ENCODE results near the gene RXRA.
A peak's percentile ranks its signal among the peaks of the same experiment; 100 is the strongest.

RXRA gene

DNA sequence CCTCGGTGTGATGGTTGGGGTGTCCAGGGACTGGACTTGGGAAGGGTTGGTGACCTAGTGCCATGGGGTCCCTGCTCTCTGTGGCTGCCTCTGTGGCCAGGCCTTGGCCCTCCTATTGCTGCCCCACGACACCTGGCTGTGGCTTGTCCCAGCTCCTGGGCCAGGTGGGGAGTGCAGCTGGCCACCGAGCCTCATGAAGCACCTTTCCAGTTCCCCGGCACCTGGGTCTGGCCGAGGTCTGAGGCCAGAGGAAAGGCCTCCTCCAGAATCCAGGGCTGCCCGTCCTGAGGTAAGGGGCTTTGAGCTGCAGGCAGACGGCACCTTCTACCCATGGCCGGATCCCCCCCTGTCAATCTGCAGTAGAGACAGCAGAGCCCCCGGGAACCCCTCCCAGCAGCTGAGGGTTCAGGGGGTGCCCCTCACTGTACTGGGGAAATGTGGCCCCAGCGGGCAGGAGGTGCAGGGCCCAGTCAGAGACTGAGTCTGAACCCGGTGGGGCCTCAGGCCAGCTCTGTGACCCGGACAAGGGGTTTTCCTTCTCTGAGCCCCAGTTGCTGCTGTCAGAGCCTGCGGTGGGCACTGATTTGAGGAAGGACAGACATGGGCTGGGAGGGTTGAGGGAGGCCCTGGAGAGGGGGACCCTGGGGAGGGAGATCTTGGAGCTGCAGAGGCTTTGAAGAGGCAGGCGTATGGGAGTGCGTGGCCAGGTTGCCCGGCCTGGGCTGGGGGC is 54.5 kb downstream of the RXRA start:
- DNase-seq (ENCODE audit: low read depth in 1 of 2, low spot score in 1 of 2), result no peak

DNA sequence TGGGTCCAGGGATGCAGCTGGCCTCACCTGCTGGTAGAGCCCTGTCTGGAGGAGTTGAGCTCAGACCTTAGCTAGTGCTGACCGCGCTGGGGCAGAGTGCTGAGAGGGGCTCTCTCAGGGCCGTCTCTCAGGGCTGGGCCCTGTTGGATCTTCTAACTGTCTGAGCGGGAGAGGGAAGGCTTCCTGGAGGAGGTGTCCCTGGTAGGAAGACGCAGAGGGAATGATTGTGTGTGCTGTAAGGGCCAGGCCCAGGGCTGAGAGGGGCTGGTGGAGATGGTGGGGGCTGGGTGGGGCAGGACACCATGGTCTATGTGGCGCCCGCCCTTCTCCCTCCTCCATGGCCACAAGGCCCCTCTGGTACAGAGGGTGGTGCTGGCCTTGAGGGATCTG is 55.0 kb downstream of the RXRA start:
- no peak for DNase-seq (ENCODE audit: low read depth in 1 of 2, low spot score in 1 of 2)

DNA sequence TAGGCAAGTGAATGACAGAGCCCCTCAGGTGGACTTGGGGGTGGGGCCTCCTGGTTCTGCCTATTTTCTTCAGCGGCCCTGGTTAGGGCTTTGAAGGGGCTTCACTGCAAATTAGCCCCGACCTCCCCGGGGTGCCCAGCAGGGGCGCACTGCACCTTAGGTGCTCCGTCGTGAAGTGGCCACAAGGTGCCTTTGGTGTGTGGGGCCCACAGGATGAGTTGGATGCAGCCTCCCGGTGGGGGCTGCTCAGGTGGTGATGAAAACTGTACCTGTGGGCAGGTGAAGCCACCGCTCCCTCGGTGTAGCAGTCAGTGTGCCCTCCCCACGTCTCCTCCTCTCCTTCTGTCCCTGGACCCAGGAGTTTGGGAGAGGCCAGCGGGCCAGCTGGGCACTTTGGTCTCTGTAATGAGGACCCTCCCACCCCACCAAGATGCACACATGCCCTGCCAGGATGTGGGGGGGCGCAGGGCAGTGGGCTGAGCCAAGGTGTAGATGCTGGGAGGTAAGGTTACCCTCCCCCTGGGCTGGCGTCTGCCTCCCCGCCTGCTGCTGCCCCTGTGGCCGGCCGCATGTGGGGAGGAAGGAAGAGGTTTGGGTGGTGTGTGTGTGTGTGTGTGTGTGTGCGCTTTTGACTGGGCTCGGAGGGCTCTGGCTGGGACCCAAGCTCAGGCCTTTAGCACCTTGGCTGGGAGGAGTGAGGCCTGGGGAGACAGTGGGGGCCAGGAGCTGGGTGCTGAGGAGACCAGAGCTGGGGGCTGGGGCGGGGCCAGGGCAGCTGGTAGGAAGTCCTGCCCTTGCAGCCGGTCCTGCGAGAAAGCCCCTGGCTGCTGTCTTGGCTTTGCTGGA is 55.6 kb downstream of the RXRA start:
- no peak for DNase-seq (ENCODE audit: low read depth in 1 of 2, low spot score in 1 of 2)

DNA sequence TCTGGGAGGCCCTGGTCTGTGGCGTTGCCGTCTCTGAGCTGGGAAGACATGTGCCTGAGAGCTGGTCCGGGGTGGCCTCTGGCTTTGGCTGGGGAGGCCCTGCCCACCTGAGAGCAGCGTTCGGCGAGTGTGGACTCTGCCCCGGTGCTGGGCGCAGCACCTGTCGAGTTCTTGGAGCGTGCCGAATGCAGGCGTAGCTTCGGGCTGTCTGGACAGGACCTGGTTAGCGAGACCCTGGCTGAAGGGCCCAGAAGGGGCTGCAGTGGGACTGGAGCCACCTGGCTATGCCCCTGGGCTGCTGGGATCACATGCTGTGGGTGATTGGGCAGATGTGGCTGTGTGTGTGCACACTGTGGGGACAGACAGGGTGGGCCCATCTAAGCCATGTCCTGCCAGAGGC is 56.5 kb downstream of the RXRA start:
- DNase-seq (ENCODE audit: low read depth in 1 of 2, low spot score in 1 of 2), result no peak

DNA sequence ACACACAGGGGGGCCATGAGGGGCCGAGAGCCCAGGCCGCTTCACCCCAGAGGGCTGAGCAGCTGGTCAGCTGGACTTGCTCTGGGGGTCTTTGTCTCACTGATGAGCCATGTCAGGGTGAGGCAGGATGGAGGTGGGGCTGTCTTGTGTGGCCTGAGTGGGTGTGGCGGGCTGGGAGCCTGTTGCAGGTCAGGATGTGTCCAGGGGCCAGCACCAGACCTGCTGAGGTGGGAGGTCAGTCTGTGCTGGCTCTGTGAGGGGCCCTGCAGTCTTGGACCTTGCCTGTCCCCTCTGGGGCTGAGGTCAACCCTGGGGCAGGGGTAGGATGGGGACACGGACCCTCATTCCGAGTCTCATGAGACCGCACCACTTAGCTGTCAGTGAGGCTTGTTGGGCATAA is 56.9 kb downstream of the RXRA start:
- DNase-seq (ENCODE audit: low read depth in 1 of 2, low spot score in 1 of 2), result no peak

DNA sequence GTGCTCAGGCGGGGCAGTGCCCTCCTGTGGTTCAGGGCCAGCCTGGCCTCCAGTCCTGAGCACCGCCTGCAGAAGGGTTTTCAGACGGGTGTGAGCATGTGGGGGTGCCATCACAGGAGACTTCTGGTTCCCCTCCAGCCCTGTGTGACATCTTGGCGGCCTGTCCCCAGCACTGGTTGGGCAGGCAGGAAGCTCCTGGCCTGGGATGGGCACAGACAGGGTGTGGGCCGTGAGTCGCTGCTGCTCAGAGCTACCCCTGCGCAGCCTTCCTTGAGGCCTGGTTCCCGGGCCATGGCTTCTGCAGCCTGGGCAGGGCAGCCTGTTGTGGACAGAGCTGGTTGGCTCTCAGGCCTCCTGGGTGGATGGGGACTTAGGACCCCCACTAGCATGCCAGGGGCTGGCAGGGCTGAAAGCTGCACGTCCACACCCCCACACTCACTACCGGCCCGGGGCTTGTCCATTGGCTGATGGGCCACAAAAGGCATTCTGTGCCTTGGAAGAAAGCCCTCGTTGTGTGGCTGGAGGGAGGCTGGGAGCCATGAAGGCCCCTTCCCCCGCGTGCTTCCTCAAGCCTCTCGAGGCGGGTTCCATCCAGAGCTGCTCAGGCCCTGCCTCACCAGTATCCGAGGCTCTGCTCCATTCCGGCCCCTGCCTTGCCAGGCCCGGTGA is 58.7 kb downstream of the RXRA start:
- DNase-seq (ENCODE audit: low read depth in 1 of 2, low spot score in 1 of 2), result no peak

DNA sequence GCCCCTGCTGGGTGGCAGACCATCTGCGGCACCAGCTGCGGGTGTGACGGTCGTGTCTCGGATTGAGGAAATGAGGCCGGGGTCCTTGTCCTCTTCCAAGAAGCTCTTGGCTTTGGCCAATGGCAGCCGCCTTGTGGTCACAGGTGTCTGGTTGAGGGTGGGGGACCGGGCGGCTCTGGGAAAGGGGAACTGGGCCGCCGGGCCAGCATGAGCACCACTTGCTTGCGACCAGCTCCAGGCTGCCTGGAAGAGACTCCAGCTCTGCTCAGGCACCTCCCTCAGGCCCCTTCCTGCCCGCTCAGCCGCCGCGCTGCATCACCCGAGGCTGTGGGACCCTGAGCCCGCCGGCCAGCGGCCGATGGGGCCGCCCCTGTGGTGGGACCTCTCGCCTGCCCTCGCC is 59.7 kb downstream of the RXRA start:
- DNase-seq (ENCODE audit: low read depth in 1 of 2, low spot score in 1 of 2), result no peak

DNA sequence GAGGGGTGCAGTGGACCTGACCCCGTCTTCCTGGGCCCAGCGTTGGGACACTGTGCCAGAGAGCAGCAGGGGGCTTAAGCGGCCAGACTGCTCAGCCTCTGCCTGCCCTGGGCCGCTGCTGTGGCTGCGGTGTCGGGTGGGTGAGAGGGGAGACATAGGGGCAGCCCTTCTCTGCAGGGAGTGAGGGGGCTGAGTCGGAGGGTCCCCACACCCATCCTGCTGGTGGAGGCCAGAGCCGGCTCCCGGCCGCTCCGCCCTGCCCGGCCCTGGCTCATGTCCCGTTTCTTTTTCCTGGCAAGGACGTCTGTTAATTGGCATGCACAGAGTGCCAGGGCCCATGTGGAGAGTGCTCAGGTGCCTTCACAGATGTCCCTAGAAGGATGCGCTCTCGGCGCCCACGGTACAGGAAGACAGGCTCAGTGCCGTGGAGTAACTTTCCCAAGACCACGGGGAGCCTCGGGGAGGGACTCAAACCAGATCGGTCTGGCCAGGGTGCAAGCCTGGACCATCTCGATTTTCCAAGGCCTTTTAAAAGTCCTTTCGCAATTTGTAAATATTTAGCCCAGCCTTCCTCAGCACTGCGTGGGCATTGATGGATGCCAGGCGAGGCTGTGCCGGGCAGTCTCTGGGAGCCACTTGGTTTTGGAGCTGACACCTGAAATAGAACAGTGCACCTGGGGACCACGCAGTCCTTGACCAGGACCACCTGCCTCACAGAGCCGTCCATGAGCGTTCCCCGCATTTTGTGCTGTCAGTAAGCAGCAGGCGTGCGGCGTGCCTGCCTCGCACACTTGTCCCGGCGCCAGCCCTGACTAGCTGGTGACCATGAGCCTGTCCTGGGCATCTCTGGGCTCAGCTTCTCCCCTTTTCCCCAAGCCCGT is 60.9 kb downstream of the RXRA start:
- no peak for DNase-seq (ENCODE audit: low read depth in 1 of 2, low spot score in 1 of 2)

DNA sequence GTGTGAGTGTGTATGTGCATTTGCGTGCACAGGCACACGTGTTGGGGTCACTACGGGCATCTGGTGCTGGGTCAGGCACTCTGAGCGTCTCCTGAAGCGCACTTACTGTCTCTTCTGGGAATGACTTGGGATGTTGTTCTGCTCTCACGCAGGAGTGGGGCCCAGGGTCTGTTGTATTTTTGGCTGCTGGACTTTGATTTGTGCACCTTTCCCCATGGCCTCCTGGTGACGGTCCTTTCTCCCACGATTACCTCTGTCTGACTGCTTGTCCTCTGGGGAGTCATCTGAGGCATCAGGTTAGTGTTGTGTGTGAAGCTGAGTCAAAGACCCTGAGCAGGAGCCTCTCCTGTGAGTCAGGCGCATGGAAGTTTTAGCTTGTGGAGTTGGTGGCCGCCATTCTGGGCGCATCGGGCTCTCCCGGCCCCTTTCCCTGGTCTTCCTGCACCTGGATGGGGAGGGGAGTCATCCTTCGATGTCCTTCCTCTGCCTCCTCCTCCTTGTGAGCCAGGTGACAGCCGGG is 62.1 kb downstream of the RXRA start:
- DNase-seq (ENCODE audit: low read depth in 1 of 2, low spot score in 1 of 2), result no peak

DNA sequence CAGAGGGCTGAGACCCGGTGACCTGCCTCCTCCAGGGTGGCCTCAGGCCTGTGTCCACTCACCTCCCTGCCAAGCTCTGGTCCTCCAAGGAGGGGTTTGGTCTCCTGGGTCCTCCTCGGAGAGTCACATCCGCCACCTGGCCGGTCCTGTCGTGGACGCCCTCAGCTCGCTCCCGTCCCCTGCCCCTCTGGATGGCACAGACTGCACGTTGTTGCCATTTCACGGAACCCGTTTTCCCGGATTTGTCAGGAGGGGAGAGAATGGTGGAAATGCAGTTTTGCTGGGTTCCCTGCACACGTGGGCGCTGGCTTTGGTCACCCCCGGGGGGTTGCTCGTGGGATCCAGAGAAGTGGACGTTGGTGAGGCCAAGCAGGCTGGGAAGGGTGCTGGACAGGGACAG is 62.7 kb downstream of the RXRA start:
- DNase-seq (ENCODE audit: low read depth in 1 of 2, low spot score in 1 of 2), result no peak

DNA sequence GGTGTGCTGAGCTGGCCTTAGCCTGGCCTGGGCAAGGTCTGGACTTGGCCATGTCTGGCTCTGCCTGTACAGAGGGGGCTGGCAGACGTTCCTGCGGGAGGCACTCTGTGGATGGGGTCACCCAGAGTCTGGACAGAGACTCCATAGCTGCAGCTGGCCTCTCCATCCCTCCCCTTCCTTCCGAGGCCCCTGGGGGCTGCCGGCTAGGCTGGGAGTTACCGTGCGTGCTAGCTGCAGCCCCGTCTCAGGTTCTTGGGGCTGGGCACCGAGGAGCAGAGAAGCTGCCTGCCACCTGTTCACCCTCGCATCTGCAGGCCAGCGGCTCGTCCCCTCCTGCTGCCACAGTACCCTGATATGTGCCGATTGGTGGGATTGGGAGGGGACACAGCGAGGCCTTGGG is 63.4 kb downstream of the RXRA start:
- no peak for DNase-seq (ENCODE audit: low read depth in 1 of 2, low spot score in 1 of 2)

DNA sequence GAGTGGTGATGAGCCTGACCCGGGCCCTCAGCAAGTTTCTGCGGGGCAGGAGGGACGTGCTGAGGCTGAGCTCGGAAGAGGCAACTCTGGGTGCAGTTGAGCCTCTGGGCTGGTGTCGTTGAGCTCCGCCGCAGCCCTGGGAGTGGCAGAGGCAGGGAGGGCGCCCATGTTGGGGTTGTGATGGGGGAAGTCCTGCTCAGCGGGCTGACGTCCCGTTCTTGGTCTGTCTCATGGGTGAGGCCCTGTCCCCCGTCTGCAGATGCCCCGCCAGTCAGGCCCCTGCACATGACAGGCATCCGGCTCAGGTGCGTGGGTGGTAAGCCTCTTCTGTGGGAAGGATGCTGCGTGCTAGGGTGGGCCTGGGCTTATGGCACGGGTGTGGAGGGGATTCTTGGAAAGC is 64.3 kb downstream of the RXRA start:
- DNase-seq (ENCODE audit: low read depth in 1 of 2, low spot score in 1 of 2), result peak; percentile 38 to 60

DNA sequence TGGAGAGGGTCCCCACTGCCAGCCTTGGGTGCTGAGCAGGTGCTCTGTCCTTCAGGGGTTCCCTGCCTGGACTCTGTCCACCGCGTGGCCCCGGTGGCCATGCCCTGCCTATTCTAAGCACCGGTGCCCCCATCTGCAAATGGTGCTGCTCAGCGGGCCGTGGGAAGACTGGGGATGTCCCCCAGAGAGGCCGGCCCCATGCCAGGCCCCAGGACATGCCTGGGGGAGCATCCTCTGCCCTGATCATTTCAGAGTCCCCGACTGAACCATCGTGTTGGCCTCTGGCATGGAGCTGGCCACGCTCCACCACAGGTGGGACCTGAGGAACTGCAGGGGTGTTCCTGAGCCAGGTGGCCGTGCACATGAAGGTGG is 64.7 kb downstream of the RXRA start:
- DNase-seq (ENCODE audit: low read depth in 1 of 2, low spot score in 1 of 2), result no peak

DNA sequence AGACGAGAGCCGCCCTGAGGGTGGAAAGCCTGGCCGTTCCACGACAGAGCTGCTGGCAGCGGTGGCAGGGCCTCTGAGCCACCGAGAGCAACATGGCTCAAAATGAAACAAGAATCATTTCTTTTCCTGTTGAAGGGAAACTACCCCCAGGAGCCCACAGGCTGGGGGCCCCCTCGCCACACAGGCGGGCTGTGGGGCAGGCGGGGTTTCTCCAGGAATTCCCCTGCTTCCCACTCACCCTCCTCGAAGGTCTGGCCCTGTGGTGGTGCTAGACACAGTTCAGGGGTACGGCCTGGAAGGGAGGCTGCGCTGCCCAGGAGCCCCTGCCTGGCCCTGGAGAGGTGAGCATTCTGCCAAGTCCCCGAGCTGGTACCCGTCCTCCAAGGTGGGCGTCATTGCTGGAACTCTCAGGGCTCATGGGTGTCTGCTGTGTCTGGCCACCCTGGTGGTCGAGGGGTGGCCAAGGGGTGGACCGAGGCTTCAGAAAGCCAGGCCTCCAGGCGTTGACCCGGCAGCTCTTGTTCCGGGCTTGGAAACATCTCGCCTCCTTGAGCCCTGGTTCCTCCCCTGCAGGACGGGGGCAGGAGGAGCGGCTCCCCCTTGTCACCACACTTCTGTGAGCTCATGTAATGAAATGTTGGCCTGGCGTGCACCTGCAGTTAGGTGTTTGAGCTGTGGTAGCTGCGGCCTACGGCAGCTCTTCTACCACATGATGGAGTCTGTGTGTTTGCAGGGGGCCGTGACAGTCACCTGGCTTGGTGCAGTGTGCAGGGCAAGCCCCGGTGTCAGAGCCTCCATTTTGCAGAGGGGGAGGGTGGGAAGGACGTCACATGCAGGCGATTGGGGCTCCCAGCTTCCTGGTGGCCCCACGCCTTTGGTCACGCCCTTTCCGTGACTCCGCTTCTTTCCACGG is 65.3 kb downstream of the RXRA start:
- DNase-seq (ENCODE audit: low read depth in 1 of 2, low spot score in 1 of 2), result peak; percentile 37 to 70

DNA sequence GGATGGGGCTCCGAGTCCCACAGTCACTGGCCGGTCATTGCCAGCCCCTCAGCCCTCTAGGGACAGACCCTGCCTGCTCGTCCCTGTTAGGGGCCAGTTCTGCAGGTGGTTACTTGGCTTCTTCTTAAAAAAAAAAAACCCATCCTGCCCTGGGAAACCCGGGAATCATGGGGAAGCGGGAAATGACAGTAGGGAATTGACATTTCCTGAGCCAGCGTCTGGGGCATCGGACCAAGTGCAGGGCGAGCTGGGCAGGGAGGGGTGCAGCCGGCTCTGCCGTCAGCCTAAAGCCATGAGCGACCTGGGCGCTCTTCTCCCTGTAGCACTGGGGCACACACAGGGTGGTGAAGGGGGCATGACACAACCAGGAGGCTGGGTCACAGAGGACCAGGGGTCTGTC is 66.6 kb downstream of the RXRA start:
- DNase-seq (ENCODE audit: low read depth in 1 of 2, low spot score in 1 of 2), result no peak

DNA sequence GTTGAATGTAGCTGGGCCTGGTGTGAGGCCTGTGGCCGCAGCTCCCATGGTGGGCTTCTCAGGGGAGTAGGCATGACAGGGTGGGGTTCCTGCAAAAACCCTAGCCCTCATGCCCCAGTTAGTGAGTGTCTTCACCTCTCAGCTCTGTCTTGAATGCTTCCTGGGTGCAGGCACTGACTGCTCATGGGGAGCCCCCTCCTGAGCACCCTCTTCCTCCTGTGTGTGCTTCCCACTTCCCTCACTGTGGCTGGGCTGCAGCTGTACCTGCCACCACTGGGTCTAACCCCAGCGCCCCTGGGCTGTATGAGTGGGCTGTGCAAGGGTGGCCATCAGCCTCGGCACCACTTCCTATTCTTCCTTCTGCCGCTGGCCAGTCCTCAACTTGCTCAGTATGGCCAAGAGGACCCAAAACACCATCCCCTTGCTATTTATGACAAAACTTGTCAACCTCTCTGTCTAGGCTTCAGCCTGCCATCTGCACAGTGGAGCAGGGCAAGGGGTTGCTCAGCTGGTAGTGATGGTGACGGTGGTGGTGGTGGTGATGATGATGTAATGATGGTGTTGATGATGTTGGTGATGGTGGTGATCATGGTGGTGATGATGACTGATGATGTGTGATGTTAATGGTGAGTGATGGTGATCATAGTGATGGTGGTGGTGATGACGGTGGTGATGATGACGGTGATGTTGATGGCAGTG is 67.5 kb downstream of the RXRA start:
- no peak for DNase-seq (ENCODE audit: low read depth in 1 of 2, low spot score in 1 of 2)

DNA sequence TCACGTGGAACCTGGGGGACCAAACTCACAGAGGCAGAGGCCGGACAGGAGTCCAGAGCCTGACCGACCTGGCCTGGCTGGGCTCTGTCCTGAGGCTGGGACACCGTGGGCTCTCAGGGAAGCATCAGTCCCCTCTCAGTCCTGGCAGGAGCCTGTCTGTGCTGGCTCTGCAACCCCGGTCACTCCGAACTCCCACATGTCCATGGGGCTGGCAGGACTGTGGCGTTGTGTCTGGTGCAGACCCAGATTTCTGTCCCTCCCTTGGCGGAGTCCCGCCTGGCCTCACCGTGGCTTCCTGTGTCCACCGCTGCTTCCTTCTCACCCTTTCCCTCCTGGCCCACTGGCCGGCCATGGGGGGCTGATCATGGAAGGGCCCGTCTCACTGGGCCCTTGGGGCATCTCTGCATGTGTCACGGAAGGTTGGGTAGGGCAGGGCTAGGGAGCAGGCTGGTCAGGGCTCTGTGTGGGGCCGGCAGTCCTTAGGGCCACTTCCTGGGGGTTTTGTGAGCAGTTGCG is 68.8 kb downstream of the RXRA start:
- DNase-seq (ENCODE audit: low read depth in 1 of 2, low spot score in 1 of 2), result no peak

DNA sequence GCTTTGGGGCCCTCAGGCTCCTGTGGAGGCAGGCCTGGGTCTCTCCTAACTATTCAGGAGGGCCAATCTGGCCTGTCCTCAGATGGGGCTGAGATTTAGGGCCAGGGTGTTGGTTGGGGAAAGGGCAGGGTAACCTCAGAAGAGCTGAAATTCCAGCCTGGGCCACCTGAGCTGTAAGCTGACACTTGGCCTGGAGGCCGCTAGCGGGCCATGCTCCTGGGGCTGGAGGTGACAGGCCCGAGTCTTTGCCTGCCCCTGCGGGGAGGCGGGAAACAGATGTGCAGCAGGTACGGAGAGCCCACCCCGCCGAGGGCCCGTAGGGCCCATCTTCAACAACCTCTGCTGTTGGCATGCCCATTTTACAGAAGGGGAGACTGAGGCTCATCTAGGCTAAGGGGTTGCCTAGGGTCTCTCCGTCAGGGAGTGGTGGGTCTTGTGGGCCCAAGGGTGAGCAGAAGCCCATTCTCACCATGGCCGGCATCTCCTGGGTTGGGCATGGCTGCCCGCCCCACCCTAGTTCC is 69.5 kb downstream of the RXRA start:
- DNase-seq (ENCODE audit: low read depth in 1 of 2, low spot score in 1 of 2), result no peak

DNA sequence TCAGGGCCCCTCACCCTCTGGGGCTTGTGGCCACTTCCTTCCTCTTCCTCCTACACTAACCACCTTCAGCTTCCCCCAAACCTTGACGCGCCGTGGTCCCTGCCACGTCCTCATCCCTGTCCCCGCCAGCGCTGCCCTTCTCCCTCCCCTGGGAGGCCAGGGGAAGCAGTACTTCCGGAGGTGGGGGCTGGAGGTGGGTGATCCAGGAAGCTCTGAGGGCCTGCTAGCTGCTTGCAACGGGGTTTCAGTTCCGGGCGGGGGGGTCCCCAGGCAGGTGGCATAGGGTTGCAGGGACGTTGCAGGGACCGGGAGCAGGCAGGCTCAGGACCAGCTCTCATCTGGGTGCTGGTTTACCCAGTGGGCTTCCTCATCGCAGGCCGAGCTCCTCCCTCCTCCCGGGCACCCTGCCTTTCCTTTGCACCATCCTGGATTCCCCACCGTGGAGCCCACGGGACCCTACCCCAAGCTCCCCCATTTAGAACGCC is 70.0 kb downstream of the RXRA start:
- peak in 1 of 2 donors; percentile 33 for DNase-seq (ENCODE audit: low read depth in 1 of 2, low spot score in 1 of 2)

All from stimulated activated CD4-positive, alpha-beta T cell treated with anti-CD3 and anti-CD28 coated beads, Interleukin-15, amount 100 ng/mL, for 1 hour (primary cell).